Retinal pigment epithelial cell (primary cell): ENCODE measurements around the gene C12orf54.
A peak's percentile ranks its signal among the peaks of the same experiment; 100 is the strongest.
"Not testable (repeated sequence)": the region's sequence is repeated elsewhere in the genome, so short reads cannot be mapped to it uniquely, and the experiment has no call there.

ENCODE experiments used
- DNase-seq: peaks from one replicate; pipeline ENCODE4 v3.0.0-alpha.2; 2010; ENCODE audit warnings: low read depth
- H3K4me3 ChIP-seq: 2 replicates; pipeline ENCODE4 v1.5.1; 2011; ENCODE audit warnings: mild to moderate bottlenecking, low read length, control low read depth, moderate library complexity
- TF ChIP-seq, protein P1 (sequence below): conservative IDR thresholded peaks from 2 replicates; pipeline ENCODE4 v1.5.1; 2011; ENCODE audit warnings: low read depth, low read length, control low read depth, inconsistent platforms

The C12orf54 gene

DNA sequence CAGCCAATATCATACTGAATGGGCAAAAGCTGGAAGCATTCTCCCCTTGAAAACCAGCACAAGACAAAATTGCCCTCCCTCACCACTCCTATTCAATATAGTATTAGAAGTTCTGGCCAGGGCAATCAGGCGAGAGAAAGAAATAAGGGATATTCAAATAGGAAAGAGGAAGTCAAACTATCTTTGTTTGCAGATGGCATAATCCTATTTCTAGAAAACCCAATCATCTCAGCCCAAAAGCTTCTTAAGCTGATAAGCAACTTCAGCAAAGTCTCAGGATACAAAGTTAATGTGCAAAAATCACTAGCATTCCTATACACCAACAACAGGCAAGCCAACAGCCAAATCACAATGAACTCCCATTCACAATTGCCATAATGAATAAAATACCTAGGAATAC, 30.9 kb upstream of the C12orf54 start:
- TF ChIP-seq, protein P1, sequence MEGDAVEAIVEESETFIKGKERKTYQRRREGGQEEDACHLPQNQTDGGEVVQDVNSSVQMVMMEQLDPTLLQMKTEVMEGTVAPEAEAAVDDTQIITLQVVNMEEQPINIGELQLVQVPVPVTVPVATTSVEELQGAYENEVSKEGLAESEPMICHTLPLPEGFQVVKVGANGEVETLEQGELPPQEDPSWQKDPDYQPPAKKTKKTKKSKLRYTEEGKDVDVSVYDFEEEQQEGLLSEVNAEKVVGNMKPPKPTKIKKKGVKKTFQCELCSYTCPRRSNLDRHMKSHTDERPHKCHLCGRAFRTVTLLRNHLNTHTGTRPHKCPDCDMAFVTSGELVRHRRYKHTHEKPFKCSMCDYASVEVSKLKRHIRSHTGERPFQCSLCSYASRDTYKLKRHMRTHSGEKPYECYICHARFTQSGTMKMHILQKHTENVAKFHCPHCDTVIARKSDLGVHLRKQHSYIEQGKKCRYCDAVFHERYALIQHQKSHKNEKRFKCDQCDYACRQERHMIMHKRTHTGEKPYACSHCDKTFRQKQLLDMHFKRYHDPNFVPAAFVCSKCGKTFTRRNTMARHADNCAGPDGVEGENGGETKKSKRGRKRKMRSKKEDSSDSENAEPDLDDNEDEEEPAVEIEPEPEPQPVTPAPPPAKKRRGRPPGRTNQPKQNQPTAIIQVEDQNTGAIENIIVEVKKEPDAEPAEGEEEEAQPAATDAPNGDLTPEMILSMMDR = no peak
- H3K4me3 ChIP-seq = no peak overlapping the region
- DNase-seq = no peak

DNA sequence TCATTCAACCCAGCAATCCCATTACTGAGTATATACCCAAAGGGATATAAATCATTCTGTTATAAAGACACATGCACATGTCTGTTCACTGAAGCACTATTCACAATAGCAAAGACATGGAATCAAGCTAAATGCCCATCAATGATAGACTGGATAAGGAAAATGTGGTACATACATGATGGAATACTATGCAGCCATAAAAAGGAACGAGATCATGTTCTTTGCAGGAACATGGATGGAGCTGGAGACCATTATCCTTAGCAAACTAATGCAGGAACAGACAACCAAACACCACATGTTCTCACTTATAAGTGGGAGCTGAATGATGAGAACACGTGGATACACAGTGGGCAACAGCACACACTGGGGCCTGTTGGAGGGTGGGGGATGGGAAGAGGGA, 29.3 kb upstream of the C12orf54 start:
- not testable (repeated sequence) for DNase-seq, H3K4me3 ChIP-seq

DNA sequence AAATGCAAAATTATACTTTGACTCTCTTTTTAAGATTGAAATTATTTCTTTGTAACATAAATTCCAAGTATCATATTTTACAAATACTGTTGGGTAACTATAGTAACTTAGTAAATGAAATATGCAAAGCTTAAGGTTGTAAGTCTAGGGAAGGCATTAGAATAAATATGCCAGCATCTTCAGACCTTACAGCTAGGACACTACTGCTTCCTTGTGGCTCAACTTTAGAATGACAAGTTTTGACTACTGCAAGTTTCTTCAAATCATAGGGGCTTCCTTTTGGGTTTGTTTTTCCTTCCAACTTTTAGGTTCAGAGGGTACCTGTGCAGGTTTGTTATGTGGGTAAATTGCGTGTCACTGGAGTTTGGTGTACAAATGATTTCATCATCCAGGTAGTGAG, 27.6 kb upstream of the C12orf54 start:
- no peak overlapping the region for H3K4me3 ChIP-seq
- TF ChIP-seq, protein P1 = peak; percentile 66
- DNase-seq = peak; percentile 13

DNA sequence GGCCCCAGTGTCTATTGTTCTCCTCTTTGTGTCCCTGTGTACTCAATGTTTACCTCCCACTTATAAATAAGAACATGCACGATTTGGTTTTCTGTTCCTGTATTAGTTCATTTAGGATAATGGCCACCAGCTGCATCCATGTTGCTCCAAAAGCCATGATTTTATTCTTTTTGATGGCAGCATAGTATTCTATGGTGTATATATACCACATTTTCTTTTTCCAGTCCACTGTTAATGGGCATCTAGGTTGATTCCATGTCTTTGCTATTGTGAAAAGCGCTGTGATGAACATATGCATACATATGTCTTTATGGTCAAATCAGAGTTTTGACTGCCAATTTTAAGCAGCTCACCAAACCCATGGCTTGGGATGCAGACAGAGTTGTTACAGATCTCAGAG, 27.2 kb upstream of the C12orf54 start:
- TF ChIP-seq, protein P1 = no peak
- no peak for DNase-seq
- H3K4me3 ChIP-seq = no peak overlapping the region

DNA sequence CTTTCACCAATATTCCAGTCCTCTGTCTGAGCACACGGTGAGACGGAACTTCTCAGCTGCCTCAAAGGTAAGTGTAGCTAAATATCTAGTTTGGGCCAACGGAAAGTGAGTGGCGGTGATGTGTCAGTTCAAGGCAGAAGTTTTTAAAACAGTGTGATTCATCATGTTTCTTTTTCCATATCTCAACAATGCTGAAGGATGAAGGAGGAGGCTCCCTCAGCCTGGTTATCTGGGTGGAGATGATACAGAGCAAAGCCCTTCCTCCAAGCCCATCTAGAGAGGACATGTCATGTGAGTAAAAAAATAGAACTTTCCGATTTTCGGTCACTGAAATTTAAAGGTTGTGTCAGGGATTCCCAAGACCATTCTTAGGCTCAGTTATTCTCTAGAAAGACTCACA, 23.0 kb upstream of the C12orf54 start:
- H3K4me3 ChIP-seq = no peak overlapping the region
- TF ChIP-seq, protein P1 = no peak
- no peak for DNase-seq

DNA sequence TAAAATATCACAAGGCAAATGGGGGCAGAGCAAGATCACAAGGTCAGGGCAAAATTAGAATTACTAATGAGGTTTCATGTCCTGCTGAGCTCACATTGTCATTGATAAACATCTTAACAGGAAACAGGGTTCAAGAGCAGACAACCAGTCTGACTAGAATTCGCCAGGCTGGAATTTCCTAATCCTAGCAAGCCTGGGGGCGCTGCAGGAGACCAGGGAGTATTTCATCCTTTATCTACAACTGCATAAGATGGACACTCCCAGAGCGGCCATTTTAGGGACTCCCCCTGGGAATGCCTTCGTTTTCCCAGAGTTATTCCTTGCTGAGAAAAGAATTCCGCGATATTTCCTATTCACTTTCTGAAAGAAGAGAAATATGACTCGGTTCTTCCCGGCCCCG, 13.3 kb upstream of the C12orf54 start:
- H3K4me3 ChIP-seq, DNase-seq: not testable (repeated sequence)

DNA sequence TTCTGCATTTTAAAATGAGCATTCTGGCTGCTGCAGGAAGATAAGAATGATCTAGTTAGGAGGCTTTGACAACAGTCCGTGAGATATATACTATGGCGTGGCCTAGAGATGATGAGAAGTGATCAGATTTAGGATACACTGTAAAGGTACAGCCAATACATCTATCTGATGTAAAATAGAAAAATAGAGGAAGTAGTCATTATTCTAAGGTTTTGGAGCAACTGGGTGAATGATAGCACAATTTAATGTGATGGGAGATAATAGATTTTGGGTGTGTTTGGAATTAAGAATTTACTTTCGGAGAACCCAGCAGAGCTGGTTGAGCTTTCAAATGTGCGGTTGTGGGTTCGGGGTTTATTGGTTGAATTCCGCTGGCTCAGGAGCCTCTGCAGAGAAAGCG, 10.0 kb upstream of the C12orf54 start, which contains the start of gene ANP32D:
Gene ANP32D (plus strand): TSS at position 301 of the 400 bp plus-strand sequence. CDS start 106 bp downstream, outside the sequence.
- H3K4me3 ChIP-seq = no peak within 1 kb of the TSS
- TF ChIP-seq, protein P1 = no peak
- DNase-seq = no peak

DNA sequence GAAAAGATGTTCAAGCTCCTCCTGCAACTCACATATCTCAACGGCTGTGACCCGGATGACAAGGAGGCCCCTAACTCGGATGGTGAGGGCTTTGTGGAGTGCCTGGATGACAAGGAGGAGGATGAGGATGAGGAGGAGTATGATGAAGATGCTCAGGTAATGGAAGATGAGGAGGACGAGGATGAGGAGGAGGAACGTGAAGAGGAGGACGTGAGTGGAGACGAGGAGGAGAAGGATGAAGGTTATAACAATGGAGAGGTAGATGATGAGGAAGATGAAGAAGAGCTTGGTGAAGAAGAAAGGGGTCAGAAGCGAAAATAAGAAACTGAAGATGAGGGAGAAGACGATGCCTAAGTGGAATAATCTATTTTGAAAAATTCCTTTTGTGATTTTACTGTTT, 9.2 kb upstream of the C12orf54 start:
- TF ChIP-seq, protein P1 = no peak
- H3K4me3 ChIP-seq = no peak overlapping the region
- no peak for DNase-seq

DNA sequence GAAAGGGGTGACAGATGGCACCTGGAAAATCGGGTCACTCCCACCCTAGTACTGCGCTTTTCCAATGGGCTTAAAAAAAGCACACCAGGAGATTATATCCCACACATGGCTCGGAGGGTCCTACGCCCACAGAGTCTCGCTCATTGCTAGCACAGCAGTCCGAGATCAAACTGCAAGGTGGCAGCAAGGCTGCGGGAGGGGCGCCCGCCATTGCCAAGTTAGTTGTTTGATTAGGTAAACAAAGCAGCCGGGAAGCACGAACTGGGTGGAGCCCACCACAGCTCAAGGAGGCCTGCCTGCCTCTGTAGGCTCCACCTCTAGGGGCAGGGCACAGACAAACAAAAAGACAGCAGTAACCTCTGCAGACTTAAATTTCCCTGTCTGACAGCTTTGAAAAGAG, 7.8 kb upstream of the C12orf54 start:
- not testable (repeated sequence) for DNase-seq, H3K4me3 ChIP-seq
